AG10803 (cell line): ENCODE measurements around the gene DPP6.
"Not testable (repeated sequence)": the region's sequence is repeated elsewhere in the genome, so short reads cannot be mapped to it uniquely, and the experiment has no call there.

Source experiments
- DNase-seq: peaks from one replicate; pipeline ENCODE4 v3.0.0; 2010; ENCODE audit warnings: low read depth
- H3K4me3 ChIP-seq: 2 replicates; pipeline ENCODE4 v1.5.1; 2011; ENCODE audit warnings: mild to moderate bottlenecking, low read length, control low read depth
- CTCF ChIP-seq: conservative IDR thresholded peaks from 2 replicates; pipeline ENCODE4 v1.5.1; 2011; ENCODE audit warnings: mild to moderate bottlenecking, low read length, control low read depth, inconsistent platforms

Gene DPP6

GRCh38 chr7:154145922-154146706 lies 93.9 kb downstream of the DPP6 start:
- not testable (repeated sequence) for DNase-seq, H3K4me3 ChIP-seq

GRCh38 chr7:154146707-154147038 lies 94.5 kb downstream of the DPP6 start:
- not testable (repeated sequence) for DNase-seq, H3K4me3 ChIP-seq

GRCh38 chr7:154148791-154149516 lies 96.8 kb downstream of the DPP6 start:
- DNase-seq, H3K4me3 ChIP-seq: not testable (repeated sequence)

- not testable (repeated sequence) for H3K4me3 ChIP-seq, DNase-seq
These were observed 98.5 kb downstream of the DPP6 start for GRCh38 chr7:154150656-154151055.

- DNase-seq, H3K4me3 ChIP-seq: not testable (repeated sequence)
These were observed 99.1 kb downstream of the DPP6 start for GRCh38 chr7:154151306-154151705.

GRCh38 chr7:154155928-154156327 lies 103.7 kb downstream of the DPP6 start:
- not testable (repeated sequence) for H3K4me3 ChIP-seq, DNase-seq

- H3K4me3 ChIP-seq, DNase-seq: not testable (repeated sequence)
These were observed 110.7 kb downstream of the DPP6 start for GRCh38 chr7:154162921-154163320.

- H3K4me3 ChIP-seq, DNase-seq: not testable (repeated sequence)
These were observed 111.4 kb downstream of the DPP6 start for GRCh38 chr7:154163642-154164041.

GRCh38 chr7:154167051-154167450 lies 114.9 kb downstream of the DPP6 start:
- no peak for DNase-seq
- no peak overlapping the region for H3K4me3 ChIP-seq
- no peak for TF ChIP-seq CTCF

GRCh38 chr7:154167807-154168206 lies 115.6 kb downstream of the DPP6 start:
- DNase-seq, result no peak
- no peak for TF ChIP-seq CTCF
- no peak overlapping the region for H3K4me3 ChIP-seq

GRCh38 chr7:154171422-154171821 lies 119.2 kb downstream of the DPP6 start:
- no peak for TF ChIP-seq CTCF
- DNase-seq, result no peak
- no peak overlapping the region for H3K4me3 ChIP-seq
